Endothelial cell of umbilical vein (primary cell): ENCODE measurements around the gene TRMT112. TPM values are rescaled to one million over a fixed set of nuclear protein-coding genes. Genes with fewer than 3 reads are reported as not detected.

ENCODE experiments used
- BruUV-seq: library from RNA; stranded (reverse); fragments of 400-500 nt; replicated peaks from 2 replicates; lab custom pipeline; 2021; lab: Mats Ljungman, UMichigan
- CTCF ChIA-PET: fragments of 300-600, 350-600 bp; sonication (Branson Sonifier 250); formaldehyde crosslinking; loops from one replicate; lab custom pipeline; 2021; ENCODE audit warnings: antibody characterized with exemption, inconsistent platforms; lab: Charles Lee
- POLR2A ChIA-PET: fragments of 300-600, 350-600 bp; sonication (Branson Sonifier 250); formaldehyde crosslinking; loops from one replicate; lab custom pipeline; 2021; ENCODE audit warnings: antibody characterized with exemption, inconsistent platforms; lab: Charles Lee
- DNase-seq: peaks from one replicate; pipeline ENCODE4 v3.0.0-alpha.2; 2011; ENCODE audit warnings: low read depth, low spot score
- FAIRE-seq: peaks from 2 replicates; lab custom pipeline; 2011; peaks lifted over from hg19 to GRCh38; lab: Jason Lieb, UNC
- H2AFZ ChIP-seq: 2 replicates; pipeline ENCODE4 v1.6.0; 2012; ENCODE audit warnings: low read depth, low read length, control low read depth, inconsistent platforms
- H3K27ac ChIP-seq: 2 replicates; pipeline ENCODE4 v1.5.1; 2011; ENCODE audit warnings: low read depth, mild to moderate bottlenecking, control low read depth, low read length, moderate library complexity; ENCODE audit not compliant: insufficient read depth
- H3K27me3 ChIP-seq, 2 experiments: 2 replicates each; pipeline versions ENCODE4 v1.6.0 to v1.6.1; 2011; ENCODE audit warnings: low read length in 2 of 2, mixed read lengths in 1 of 2; ENCODE audit not compliant: control insufficient read depth in 2 of 2, insufficient read depth in 2 of 2
- H3K36me3 ChIP-seq, 2 experiments: 2 replicates in 1 of 2; 3 replicates in 1 of 2; pipeline ENCODE4 v1.5.1; 2011; ENCODE audit warnings: low read length in 2 of 2, mild to moderate bottlenecking in 1 of 2, moderate library complexity in 1 of 2; ENCODE audit not compliant: control insufficient read depth in 2 of 2, insufficient read depth in 2 of 2; ENCODE audit errors: extremely low read depth in 1 of 2
- H3K4me1 ChIP-seq: 3 replicates; pipeline ENCODE4 v1.5.1; 2011; ENCODE audit warnings: mild to moderate bottlenecking, low read length; ENCODE audit not compliant: control insufficient read depth, insufficient read depth; ENCODE audit errors: extremely low read depth
- H3K4me2 ChIP-seq: 2 replicates; pipeline ENCODE4 v1.6.1; 2011; ENCODE audit warnings: low read length, control low read depth, mixed read lengths; ENCODE audit not compliant: insufficient read depth
- H3K4me3 ChIP-seq, 3 experiments: fragments of 200-600 bp in 1 of 3; sonication (generic), shearing (Covaris generic) in 1 of 3; replicated peaks in 1 of 3; 2 replicates each; pipeline ENCODE4 v1.5.1; 2011 to 2016; ENCODE audit warnings: control low read depth in 3 of 3, low read length in 3 of 3, mild to moderate bottlenecking in 2 of 3, inconsistent platforms in 1 of 3, low read depth in 1 of 3, moderate library complexity in 1 of 3; ENCODE audit not compliant: insufficient read depth in 1 of 3
- H3K79me2 ChIP-seq: 2 replicates; pipeline ENCODE4 v1.6.0; 2012; ENCODE audit warnings: low read length, inconsistent platforms; ENCODE audit not compliant: control insufficient read depth, insufficient read depth
- H3K9ac ChIP-seq: replicated peaks from 2 replicates; pipeline ENCODE3; 2011; ENCODE audit warnings: low read length, control low read depth; ENCODE audit not compliant: insufficient read depth; ENCODE audit errors: extremely low read depth
- H3K9me1 ChIP-seq: replicated peaks from 3 replicates; pipeline ENCODE4 v1.6.0; 2011; ENCODE audit warnings: mild to moderate bottlenecking, low read length; ENCODE audit not compliant: control insufficient read depth, insufficient read depth; ENCODE audit errors: extremely low read depth
- H3K9me3 ChIP-seq: replicated peaks from 2 replicates; pipeline ENCODE4 v1.5.1; 2012; ENCODE audit warnings: low read length, inconsistent platforms; ENCODE audit not compliant: control insufficient read depth, insufficient read depth
- H4K20me1 ChIP-seq: replicated peaks from 2 replicates; pipeline ENCODE3; 2011; ENCODE audit warnings: mild to moderate bottlenecking, low read length; ENCODE audit not compliant: control insufficient read depth, insufficient read depth; ENCODE audit errors: extremely low read depth
- EZH2 ChIP-seq: IDR thresholded peaks from 2 replicates; pipeline ENCODE4 v1.6.1; 2012; ENCODE audit warnings: borderline replicate concordance, low read depth, mild to moderate bottlenecking, moderate library complexity, low read length, inconsistent platforms; ENCODE audit not compliant: severe bottlenecking
- FOS ChIP-seq: IDR thresholded peaks from 2 replicates; pipeline ENCODE4 v1.6.1; 2011; ENCODE audit warnings: mild to moderate bottlenecking, low read length, moderate library complexity, borderline replicate concordance; ENCODE audit not compliant: insufficient read depth
- GATA2 ChIP-seq: IDR thresholded peaks from 2 replicates; pipeline ENCODE4 v1.7.0; 2011; ENCODE audit warnings: low read depth, mild to moderate bottlenecking, moderate library complexity, mixed read lengths, low read length; ENCODE audit not compliant: insufficient read length, insufficient read depth
- JUN ChIP-seq: IDR thresholded peaks from 2 replicates; pipeline ENCODE4 v1.6.1; 2011; ENCODE audit warnings: borderline replicate concordance, low read depth; ENCODE audit not compliant: insufficient read length, insufficient read depth
- MAX ChIP-seq: IDR thresholded peaks from 2 replicates; pipeline ENCODE4 v1.6.1; 2011; ENCODE audit not compliant: insufficient read depth, insufficient read length
- MYC ChIP-seq: IDR thresholded peaks from one replicate; pipeline ENCODE4 v1.6.1; 2011; ENCODE audit warnings: mild to moderate bottlenecking, low read depth, low read length
- POLR2A ChIP-seq: IDR thresholded peaks from 2 replicates; pipeline ENCODE4 v1.6.1; 2012; ENCODE audit warnings: low read depth, mild to moderate bottlenecking, control low read depth, low read length
- POLR2AphosphoS5 ChIP-seq: IDR thresholded peaks from 2 replicates; pipeline ENCODE4 v1.6.1; 2012; ENCODE audit warnings: low read depth, mild to moderate bottlenecking, control low read depth, low read length, moderate library complexity; ENCODE audit not compliant: insufficient read depth
- dilution Hi-C: fragments of 300-500 bp; cut with MboI; formaldehyde crosslinking; loops from one replicate; pipeline ENCODE4 v1.15.0; 2019; ENCODE audit warnings: low sequenced_read_pairs; ENCODE audit not compliant: extremely low pct_ligation_motif_present
- intact Hi-C: fragments of 100-400 bp; cut with micrococcal nuclease; formaldehyde crosslinking; loops from one replicate; pipeline ENCODE4 v1.10.0; 2022
- polyA plus RNA-seq, 4 experiments: library from polyadenylated mRNA; depleted of rRNA in 3 of 4; stranded (reverse) in 3 of 4; unstranded in 1 of 4; fragments of >200 nt; gene quantifications; 2 replicates each; pipeline versions ENCODE4 v1.2.1 to v1.2.3, GENCODE V29; 2011 to 2012; ENCODE audit warnings: missing spikeins in 1 of 4
- total RNA-seq: library from RNA; stranded (reverse); gene quantifications from 2 replicates; pipeline ENCODE4 v1.2.3, GENCODE V29; 2021
- TF ChIP-seq, protein P1 (sequence below), 2 donors: IDR thresholded peaks; 1 replicate in 1 of 2; 2 replicates in 1 of 2; pipeline ENCODE4 v1.5.1; 2011; ENCODE audit warnings: low read length in 2 of 2, mild to moderate bottlenecking in 2 of 2, moderate library complexity in 2 of 2, control low read depth in 1 of 2, inconsistent platforms in 1 of 2, low read depth in 1 of 2; ENCODE audit not compliant: insufficient read depth in 1 of 2; ENCODE audit errors: extremely low read depth in 1 of 2

TRMT112 gene
- total and polyA plus RNA-seq, 2 donors (not counting 3 experiments of a cell fraction or from before 2014, with no cell fraction given): 195 to 575 TPM

DNA sequence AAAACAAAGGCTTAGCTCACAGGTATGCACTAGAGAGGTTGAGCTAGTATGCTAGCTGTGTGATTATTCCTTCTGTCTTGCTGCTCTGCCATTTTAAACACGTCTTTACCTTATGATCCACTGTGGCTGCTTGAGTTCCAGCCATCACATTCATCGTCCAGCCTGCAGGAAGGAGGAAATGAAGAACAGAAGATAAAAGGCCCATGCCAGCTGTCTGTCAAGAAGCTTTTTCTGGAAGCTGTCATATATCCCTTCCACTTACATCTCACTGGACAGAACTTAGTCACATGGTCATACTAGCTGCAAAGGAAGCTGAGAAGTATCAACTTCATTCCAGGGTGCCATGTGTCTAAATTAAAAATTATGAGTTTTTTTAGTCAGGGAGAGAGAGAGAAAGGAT, 10.0 kb upstream of the TRMT112 start:
- Histone ChIP-seq H3K4me3 (no peak overlapping the region), H4K20me1 (no peaks in the 10 kb centered on the region), H3K9me1 (no peaks in the 10 kb centered on the region), H3K4me2 (no peak overlapping the region), H3K36me3 (peaks cover 0 to 2% of the 10 kb centered on the region in 2 experiments), H3K27me3 (no peaks in the 10 kb centered on the region), H3K4me1 (peaks cover 3% of the 10 kb centered on the region), H3K9ac (no peak overlapping the region), H3K27ac (no peak overlapping the region), H2AFZ (no peak overlapping the region), H3K9me3 (no peaks in the 10 kb centered on the region), H3K79me2 (no peaks in the 10 kb centered on the region)
- CTCF ChIA-PET: interaction anchor here (1.8 kb wide), 1 partner anchor 9 kb away, joined by 8 read pairs; the partner anchor contains the start of gene PRDX5
- FAIRE-seq (no peak), DNase-seq (no peak)
- POLR2A ChIA-PET: no interaction called here
- TF ChIP-seq JUN: no peak
- TF ChIP-seq EZH2: no peak
- no peak for TF ChIP-seq FOS
- TF ChIP-seq POLR2AphosphoS5: no peak
- TF ChIP-seq GATA2: no peak
- intact Hi-C loops (no loop called here), dilution Hi-C loops (no loop called here)
- BruUV-seq: no TSS peak

- POLR2A ChIA-PET: no interaction called here
- Histone ChIP-seq H3K79me2 (no peaks in the 10 kb centered on the region), H3K27ac (no peak overlapping the region), H3K9ac (no peak overlapping the region), H3K4me1 (no peaks in the 10 kb centered on the region), H3K27me3 (no peaks in the 10 kb centered on the region), H3K9me3 (no peaks in the 10 kb centered on the region), H3K4me3 (no peak overlapping the region), H3K4me2 (no peak overlapping the region), H2AFZ (no peak overlapping the region), H3K36me3 (peaks cover 0 to 11% of the 10 kb centered on the region in 2 experiments), H3K9me1 (no peaks in the 10 kb centered on the region), H4K20me1 (no peaks in the 10 kb centered on the region)
- no peak for FAIRE-seq
- intact Hi-C loops (no loop called here), dilution Hi-C loops (no loop called here)
- TF ChIP-seq MYC (no peak), EZH2 (no peak), JUN (no peak), GATA2 (no peak), FOS (no peak), MAX (no peak), POLR2AphosphoS5 (no peak), POLR2A (no peak)
- TF ChIP-seq, protein P1, sequence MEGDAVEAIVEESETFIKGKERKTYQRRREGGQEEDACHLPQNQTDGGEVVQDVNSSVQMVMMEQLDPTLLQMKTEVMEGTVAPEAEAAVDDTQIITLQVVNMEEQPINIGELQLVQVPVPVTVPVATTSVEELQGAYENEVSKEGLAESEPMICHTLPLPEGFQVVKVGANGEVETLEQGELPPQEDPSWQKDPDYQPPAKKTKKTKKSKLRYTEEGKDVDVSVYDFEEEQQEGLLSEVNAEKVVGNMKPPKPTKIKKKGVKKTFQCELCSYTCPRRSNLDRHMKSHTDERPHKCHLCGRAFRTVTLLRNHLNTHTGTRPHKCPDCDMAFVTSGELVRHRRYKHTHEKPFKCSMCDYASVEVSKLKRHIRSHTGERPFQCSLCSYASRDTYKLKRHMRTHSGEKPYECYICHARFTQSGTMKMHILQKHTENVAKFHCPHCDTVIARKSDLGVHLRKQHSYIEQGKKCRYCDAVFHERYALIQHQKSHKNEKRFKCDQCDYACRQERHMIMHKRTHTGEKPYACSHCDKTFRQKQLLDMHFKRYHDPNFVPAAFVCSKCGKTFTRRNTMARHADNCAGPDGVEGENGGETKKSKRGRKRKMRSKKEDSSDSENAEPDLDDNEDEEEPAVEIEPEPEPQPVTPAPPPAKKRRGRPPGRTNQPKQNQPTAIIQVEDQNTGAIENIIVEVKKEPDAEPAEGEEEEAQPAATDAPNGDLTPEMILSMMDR (IDR thresholded peaks at IDR 0.05; ENCODE audit: extremely low read depth in 1 of 2, insufficient read depth in 1 of 2, low read depth in 1 of 2, low read length in 2 of 2): no peak
- CTCF ChIA-PET: interaction anchor here (0.7 to 3.4 kb wide), 5 partner anchors 18 to 379 kb away, joined by 3 to 14 read pairs (median 5); partner anchors contain the start of gene CATSPERZ
- BruUV-seq: no TSS peak
- DNase-seq: no peak
Observed at GRCh38 chr11:64324692-64325469, 7.5 kb upstream of the TRMT112 start.
